Stimulated activated CD4-positive, alpha-beta T cell treated with anti-CD3 and anti-CD28 coated beads, TNF-alpha, amount 100 ng/mL, for 4 hours (primary cell): Measurements from ENCODE around the gene PTPN13.

Experiments
- DNase-seq, 3 experiments: peaks; one replicate each; pipeline ENCODE4 v3.0.0-alpha.2; 2020; ENCODE audit warnings: low read depth in 3 of 3

Gene PTPN13, protein sequence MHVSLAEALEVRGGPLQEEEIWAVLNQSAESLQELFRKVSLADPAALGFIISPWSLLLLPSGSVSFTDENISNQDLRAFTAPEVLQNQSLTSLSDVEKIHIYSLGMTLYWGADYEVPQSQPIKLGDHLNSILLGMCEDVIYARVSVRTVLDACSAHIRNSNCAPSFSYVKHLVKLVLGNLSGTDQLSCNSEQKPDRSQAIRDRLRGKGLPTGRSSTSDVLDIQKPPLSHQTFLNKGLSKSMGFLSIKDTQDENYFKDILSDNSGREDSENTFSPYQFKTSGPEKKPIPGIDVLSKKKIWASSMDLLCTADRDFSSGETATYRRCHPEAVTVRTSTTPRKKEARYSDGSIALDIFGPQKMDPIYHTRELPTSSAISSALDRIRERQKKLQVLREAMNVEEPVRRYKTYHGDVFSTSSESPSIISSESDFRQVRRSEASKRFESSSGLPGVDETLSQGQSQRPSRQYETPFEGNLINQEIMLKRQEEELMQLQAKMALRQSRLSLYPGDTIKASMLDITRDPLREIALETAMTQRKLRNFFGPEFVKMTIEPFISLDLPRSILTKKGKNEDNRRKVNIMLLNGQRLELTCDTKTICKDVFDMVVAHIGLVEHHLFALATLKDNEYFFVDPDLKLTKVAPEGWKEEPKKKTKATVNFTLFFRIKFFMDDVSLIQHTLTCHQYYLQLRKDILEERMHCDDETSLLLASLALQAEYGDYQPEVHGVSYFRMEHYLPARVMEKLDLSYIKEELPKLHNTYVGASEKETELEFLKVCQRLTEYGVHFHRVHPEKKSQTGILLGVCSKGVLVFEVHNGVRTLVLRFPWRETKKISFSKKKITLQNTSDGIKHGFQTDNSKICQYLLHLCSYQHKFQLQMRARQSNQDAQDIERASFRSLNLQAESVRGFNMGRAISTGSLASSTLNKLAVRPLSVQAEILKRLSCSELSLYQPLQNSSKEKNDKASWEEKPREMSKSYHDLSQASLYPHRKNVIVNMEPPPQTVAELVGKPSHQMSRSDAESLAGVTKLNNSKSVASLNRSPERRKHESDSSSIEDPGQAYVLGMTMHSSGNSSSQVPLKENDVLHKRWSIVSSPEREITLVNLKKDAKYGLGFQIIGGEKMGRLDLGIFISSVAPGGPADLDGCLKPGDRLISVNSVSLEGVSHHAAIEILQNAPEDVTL (N-terminal part only)

DNA sequence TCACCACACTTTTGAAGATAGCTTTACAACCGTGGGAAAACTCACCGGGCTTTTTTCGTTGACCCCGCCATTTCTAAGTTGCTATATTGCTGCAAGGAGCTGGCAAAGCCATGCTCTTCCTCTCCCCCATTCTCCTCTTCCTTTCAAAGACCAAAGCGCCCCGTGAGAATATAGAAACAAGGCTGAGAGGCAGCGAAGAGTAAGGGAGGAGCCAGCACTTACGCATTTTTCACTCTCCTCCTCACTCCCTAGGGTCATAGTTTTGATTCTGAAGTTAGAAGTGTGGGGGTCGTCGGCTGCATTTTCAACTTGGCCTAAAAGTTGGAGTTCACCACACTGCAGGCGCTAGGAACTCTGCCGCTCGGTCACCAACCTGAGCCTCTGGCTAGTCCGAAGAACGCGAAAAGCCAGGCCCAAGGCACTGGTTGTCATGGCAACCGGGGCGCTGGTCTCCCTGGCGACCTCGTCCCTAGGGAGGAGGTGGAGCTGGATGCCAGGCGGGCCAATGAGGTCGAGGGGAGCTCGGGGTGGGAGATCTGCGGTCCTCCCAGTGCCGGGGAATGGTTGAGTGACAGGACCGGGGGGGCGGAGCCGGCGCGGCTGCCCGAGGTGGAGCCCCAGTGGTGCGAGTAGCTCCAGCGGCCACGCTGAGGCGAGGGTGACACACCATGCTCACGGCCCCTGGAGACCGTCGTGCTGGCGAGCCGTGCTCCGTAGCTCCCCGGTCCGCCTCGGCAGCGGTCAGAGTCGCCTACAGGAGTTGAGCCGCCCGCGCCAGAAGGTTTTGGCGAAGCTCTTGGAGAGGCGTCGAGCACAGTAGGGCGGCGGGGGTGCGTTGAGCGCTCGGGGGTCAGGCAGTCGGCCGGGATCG is at the start of gene PTPN13:
PTPN13 (plus strand) TSS at position 628 of the 871 bp plus-strand sequence. CDS start 40,942 bp downstream, outside the sequence.
- DNase-seq, result peak in 2 of 3 experiments; percentile 28 to 38

DNA sequence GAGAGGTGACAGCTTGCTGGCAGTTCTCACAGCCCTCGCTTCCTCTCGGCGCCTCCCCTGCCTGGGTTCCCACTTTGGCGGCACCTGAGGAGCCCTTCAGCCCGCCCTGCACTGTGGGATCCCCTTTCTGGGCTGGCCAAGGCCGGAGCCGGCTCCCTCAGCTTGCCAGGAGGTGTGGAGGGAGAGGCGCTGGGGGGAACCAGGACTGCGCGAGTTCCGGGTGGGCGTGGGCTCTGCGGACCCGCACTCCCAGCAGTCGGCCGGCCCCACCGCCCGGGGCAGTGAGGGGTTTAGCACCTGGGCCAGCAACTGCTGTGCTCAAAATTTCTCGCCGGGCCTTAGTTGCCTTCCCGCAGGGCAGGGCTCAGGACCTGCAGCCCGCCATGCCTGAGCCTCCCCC is 47.0 kb upstream of the PTPN13 start:
- no peak for DNase-seq

DNA sequence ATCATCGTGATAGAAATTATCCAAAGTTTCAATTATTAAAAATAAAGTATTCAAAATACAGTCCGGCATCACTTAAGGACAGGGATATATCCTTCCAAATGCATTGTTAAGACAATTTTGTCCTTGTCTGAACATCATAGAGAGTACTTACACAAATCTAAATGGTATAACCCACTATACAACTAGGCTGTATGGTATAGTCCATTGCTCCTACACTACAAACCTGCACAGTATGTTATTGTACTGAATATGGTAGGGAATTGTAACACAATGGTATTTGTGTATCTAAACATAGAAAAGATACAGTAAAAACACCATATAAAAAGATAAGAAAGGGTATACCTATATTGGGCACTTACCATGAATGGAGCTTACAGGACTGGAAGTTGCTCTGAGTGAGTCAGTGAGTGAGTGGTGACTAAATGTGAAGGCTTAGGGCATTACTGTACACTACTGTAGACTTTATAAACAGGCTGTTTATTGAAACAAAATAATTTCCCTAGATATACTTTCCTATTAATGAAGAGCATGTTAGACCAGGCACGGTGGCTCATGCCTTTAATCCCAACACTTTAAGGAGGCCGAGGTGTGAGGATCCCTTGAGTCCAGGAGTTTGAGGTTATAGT is 44.8 kb upstream of the PTPN13 start:
- DNase-seq, result no peak

DNA sequence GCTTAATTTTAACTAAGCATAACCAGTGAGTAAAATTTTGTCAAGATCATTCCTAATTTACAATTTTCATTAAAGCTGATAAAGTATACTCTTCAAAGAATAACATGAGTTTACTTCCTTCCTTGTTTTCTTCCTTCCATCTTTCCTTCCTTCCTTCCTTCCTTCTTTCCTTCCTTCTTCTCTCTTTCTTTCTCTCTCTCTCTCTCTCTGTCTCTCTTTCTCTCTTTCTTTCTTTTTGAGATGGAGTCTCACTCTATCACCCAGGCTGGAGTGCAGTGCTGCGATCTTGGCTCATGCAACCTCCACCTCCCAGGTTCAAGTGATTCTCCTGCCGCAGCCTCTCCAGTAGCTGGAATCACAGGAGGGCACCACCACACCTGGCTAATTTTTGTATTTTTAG is 42.7 kb upstream of the PTPN13 start:
- DNase-seq, result no peak

DNA sequence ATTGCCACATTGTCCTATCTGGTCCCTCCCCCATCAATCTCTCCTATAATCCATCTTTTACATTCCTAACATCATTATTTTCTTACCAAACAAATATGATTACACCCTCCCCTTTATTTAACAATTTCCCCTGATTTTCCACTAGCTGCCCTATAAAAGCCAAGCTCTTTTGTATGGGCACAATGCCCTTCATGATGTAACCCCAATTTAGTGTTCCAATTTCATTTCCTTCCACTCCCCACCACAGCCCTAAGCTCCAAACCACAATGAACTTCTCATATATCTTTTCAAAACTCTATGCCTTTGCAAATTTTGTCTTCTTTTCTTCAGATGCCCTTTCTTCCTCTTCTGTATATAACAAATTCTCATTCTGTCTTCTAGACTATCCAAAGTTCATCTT is 39.5 kb upstream of the PTPN13 start:
- no peak for DNase-seq

DNA sequence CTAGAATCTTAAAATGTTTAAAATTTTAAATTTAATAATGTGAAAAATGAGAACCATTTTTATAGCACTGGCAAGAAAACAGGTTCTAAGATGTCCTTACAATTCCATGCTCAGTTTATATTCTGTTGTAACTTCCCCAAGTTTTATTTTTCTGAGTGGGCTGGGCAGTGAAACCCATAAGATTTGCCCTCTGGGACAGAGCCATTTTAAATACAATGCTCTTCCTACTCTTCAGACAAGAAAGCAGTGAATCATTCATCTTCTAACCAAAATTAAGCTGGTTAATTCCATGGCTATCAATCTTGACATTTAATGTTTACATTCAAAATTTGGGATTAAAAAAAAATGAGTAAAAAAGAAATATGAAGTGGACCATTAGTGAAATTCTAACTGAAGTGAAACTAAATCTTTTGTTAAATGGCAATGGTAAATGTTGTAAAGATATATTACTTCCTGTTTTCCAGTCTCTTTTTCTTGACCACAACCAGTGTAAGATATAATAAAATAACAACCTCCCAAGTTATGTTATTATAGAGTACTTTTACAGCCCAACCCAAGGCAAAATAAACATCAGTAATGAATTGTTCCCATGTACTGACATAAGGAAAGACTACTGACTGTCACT is 37.2 kb upstream of the PTPN13 start:
- no peak for DNase-seq

DNA sequence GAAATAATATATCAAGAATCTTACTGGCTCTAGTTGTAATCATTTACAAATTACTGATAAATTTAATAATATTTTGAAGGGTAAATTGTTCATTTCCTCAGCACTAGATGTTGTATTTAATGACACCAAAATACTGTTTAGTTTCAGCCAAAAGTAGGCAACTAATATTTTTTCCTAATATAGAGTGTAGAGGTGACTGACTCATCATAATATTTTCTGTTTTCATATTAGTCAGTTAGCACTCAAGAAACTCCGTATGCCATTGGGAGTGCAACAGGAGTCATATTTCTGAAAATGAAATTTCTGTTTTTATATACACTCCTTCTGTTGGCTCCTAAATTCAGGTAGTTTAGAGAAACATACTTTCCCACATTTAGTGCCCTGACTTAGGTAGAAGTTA is 36.6 kb upstream of the PTPN13 start:
- DNase-seq, result no peak

DNA sequence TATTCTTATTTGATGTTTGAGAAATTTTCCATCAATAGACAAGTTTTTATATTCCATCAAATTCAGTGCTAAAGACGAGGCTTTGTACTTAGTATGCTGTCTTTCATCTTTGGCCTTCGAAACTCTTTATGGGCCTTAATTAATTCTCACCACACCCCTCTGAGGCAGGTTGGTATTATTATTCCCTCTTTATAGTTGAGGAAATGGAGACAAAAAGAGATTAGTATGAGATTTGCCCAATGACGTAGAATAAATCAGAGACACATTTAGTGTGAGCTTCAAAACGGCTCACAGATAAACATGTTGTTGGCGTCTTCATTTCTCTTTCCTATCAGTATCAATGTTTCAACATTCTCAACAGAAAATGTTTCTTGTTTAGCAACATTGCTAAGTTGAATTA is 35.9 kb upstream of the PTPN13 start:
- no peak for DNase-seq

DNA sequence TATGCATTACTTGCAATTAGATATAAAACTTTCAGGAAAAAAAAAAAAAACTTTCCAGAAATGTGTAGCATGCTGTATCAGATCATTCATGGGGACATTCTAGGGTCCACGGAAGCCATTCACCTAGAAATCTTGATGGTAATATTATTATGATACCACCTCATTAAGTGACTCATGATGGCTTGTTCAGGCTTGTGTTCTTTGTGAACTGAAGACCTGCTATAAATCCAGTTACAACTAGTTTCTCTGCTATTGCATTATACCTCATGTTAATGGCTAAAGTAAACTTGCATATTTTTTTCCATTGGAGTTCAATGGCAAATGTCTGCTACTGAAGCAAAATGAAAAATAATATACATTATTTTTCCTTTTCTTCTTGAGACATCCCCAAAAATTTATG is 35.3 kb upstream of the PTPN13 start:
- no peak for DNase-seq

DNA sequence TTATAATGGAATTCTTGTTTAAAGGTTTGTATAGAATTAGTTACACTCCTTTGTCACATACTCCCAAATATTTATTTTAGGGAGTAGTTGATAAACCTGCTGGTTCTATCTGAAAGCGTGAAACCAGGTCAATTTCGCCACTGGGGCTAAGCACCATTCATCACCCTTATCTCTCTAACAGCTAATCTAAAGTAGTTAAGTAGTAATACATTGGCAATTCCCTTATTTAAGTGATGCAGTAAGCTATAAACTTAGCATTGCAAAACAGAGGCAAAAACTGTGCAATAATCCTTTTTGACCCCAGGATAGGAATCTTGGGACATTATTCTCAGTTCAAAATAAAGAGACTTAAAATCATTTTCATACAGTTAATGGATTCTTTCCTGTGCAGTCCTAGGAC is 33.7 kb upstream of the PTPN13 start:
- DNase-seq, result no peak

DNA sequence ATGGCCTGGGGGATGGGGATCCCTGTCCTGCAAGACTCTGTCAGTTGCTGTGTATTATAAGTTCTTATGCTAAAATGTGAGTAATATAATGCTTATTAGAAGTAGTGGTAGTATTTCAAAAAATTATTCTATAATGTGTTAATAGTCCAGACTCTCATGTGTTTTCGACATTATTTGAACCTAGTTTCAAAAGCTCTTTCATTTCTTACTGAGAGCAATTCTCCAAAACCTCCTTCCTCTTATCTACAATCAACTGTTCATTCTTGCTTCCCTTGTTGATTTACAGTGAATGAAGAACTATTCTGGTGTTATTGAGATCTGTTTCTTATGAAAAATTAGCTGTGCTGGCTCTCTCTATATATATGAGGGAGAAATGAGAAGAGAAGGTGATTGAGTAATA is 32.9 kb upstream of the PTPN13 start:
- no peak for DNase-seq

DNA sequence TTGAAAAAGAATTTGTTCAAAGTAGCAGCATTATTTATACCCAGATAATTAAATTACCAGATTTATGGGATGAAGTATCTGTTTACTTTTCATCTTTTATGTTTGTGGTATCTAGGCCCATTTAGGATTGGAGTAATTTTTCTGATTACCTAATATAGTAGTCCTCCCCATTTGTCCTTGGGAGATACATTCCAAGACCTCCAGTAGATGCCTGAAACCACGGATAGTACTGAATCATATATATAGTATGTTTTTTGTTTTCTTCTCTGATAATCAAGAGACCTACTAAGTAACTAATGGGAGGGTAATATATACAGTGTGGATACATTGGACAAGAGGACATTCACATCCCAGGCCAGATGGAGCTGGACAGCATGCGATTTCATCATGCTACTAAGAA is 30.7 kb upstream of the PTPN13 start:
- DNase-seq, result no peak

DNA sequence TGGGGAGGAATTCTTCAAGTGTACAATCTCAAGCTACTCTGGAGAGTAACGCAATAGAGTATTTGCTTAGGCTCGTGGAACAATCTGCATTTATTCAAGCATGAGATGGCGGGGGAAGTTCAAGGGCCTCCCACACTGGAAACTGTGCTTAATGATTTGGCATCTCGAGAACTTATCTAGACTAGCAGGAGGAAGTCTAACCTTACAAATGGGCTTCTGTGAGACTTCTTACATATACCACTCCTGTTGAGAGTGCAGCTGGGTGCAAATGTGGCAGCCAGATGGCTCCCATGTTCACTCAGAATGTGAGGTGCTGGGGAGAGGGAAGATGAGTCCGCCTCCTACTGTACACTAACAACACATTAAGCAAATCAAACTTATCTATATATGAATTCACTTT is 29.3 kb upstream of the PTPN13 start:
- no peak for DNase-seq

DNA sequence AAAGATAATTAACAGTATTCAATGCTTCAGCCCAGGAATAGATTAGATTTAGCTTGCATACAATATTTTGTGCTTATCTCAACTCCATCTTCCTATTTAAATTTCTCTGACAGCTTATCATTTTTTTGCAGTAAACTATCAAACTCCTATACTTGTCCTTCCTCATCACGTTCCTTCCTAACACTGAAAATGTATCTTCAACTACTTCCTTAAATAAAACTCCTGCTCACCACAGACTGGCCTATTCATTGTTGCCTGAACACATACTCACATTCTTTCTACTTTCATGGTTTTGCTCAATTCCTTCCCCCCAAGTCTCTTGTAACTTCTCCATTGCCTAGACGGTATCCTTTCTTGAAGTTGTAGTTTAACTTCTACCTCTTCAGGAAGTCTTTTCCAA is 28.5 kb upstream of the PTPN13 start:
- no peak for DNase-seq

DNA sequence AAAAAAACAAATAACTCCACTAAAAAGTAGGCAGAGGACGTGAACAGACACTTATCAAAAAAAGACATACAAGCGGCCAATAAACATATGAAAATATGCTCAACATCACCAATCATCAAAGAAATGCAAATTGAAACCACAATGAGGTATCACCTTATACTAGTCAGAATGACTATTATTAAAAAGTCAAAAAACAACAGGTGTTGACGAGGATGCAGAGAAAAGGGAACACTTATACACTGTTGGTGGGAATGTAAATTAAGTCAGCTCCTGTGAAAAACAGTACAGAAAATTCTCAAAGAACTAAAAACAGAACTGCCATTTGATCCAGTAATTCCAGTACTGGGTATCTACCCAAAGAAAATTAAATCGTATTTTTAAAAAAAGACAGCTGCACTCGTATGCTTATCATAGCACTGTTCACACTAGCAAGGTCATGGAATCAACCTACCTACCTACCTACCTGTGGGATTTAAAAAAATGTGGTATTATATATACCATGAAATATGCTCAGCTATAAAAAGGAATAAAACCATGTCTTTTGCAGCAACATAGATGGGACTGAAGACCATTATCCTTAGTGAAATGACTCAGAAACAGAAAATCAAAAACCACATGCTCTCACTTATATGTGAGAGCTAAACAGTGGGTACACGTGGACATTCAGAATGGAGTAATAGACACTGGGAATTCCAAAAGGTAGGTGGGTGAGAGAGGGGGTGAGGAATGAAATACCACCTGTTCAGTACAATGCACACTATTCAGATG is 24.8 kb upstream of the PTPN13 start:
- no peak for DNase-seq

DNA sequence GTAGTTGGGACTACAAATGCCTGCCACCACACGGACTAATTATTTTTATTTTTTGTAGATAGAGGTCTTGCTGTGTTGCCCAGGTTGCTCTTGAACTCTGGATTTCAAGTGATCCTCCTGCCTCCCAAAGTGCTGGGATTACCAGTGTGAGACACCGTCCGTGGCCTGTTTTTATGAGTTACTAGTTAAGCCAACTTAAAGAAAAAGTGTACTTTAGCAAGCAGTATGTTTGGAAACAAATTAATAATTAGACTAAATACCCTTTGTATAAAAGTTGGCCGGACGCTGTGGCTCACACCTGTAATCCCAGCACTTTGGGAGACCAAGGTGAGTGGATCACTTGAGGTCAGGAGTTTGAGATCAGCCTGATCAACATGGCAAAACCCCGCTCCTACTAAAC is 14.2 kb upstream of the PTPN13 start:
- DNase-seq, result no peak

DNA sequence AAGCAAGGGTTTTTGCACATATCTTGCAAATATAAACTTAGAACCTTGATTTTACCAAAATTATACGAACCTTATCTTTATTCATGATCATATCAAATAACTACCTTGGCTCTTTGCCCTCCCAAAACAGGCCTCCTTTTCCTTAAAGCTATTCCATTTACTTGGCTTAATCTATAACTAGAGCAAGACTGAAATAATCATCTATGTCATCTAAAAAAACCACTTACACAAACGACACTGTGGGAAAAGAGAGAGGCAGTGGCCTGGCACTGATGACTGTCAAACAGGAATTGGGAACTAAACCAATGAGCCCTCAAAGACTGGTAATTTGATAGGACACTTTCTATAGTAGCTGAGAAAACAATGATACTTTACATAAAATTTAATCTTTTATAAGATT is 11.7 kb upstream of the PTPN13 start:
- DNase-seq, result no peak

DNA sequence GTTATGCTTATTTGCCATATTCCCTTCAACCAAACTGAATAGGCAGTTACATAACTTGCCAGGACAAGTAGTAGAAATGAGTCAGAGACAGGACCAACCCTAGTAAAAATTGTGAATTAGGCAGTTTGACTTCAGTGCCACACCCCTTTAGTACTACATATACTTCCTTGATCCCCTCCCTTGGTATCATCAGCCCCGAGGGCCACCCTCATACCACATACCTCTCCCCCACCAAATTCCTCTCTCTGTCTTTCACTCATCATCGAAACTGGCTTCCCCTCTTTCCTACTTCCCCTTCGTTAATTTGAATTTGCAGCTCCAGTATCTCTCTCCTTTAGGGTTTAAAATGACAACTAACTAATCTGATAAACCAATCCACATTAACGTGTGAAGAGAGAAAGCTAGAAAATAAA is 7.9 kb upstream of the PTPN13 start:
- no peak for DNase-seq

DNA sequence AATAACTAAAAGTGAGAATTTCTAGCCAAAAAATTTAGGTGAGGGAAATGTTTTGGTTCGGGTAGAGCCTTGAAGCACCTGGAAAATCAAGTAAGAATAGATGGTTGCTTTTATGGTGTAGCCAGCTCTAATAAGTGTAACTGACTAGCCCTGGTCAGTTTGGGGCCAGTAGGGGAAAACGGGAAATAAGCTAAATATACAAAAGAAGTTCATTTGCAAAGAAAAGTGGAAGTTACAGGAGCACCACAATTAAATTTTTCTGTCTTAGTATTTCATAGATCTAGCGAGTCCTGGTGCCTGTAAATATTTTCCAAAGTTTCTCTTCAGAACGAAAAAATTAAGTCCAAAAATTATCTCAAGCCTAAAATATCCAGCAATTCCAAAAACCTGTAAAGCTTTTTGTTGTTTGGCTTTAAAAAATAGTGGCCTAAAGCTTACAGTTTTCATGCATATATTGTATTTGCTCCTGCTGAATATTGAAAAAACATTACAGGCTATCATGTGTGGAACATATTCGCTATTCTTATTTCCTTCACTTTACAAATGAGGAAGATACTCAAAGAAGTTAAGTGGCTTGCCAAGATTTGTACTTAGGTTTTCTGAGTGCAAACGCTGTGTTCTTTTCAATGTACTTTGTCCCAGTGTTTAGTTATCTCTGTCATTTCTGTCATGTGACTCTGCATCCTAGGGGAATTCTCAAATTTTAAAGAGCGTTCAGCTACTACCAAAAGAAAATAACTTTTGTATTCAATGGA is 7.3 kb upstream of the PTPN13 start:
- no peak for DNase-seq
